ENCODE results near the gene NPTXR.

Gene NPTXR

GRCh38 chr22:38853196-38853651 is 9.4 kb upstream of the NPTXR start:
- peaks cover 0 to 5% (median 2%) of the 10 kb centered on the region in 5 experiments for H3K27me3 ChIP-seq (replicated peaks in 2 of 5; ENCODE audit: control insufficient read depth in 4 of 5, insufficient read depth in 5 of 5, low read length in 4 of 5)
- H3K9me3 ChIP-seq (ENCODE audit: control extremely low read depth in 1 of 5, control insufficient read depth in 4 of 5, insufficient read depth in 2 of 5, low read depth in 1 of 5, low read length in 4 of 5), result no peaks in the 10 kb centered on the region
- no peak for DNase-seq
- ChIA-PET POLR2A (no interaction called here), CTCF (interaction anchor here (1.0 to 2.8 kb wide), 6 partner anchors 10 to 268 kb away, joined by 4 to 11 read pairs (median 6); partner anchors contain the start of gene NPTXR)
- WGBS (ENCODE audit: insufficient coverage), result 81% methylated on average over 9 of the region's 9 CpGs
- H3K4me1 ChIP-seq (ENCODE audit: control extremely low read depth in 1 of 4, control insufficient read depth in 4 of 4, insufficient read depth in 4 of 4, low read length in 3 of 4), result no peaks in the 10 kb centered on the region
- no peaks in the 10 kb centered on the region for H3K36me3 ChIP-seq (ENCODE audit: control insufficient read depth in 4 of 4, insufficient read depth in 4 of 4, low read length in 3 of 4)
- H3K4me3 ChIP-seq (ENCODE audit: control insufficient read depth in 1 of 7, extremely low read depth in 1 of 7, insufficient read depth in 4 of 7, low read depth in 2 of 7, low read length in 6 of 7), result no peak overlapping the region
- no peak overlapping the region for H3K27ac ChIP-seq (ENCODE audit: insufficient read depth in 1 of 2, low read depth in 1 of 2, low read length in 2 of 2, poor library complexity in 1 of 2, severe bottlenecking in 2 of 2)

- POLR2A ChIA-PET, result no interaction called here
- no peak overlapping the region for H3K4me3 ChIP-seq (ENCODE audit: control insufficient read depth in 1 of 7, extremely low read depth in 1 of 7, insufficient read depth in 4 of 7, low read depth in 2 of 7, low read length in 6 of 7)
Measured at GRCh38 chr22:38852522-38852921, 8.7 kb upstream of the NPTXR start.

GRCh38 chr22:38850941-38851849 is 7.4 kb upstream of the NPTXR start:
- 79% methylated on average over 14 of the region's 15 CpGs for WGBS (ENCODE audit: insufficient coverage)
- no peaks in the 10 kb centered on the region for H3K9me3 ChIP-seq (ENCODE audit: control extremely low read depth in 1 of 5, control insufficient read depth in 4 of 5, insufficient read depth in 2 of 5, low read depth in 1 of 5, low read length in 4 of 5)
- DNase-seq, result no peak
- H3K36me3 ChIP-seq (ENCODE audit: control insufficient read depth in 4 of 4, insufficient read depth in 4 of 4, low read length in 3 of 4), result no peaks in the 10 kb centered on the region
- POLR2A ChIA-PET, result no interaction called here
- H3K27ac ChIP-seq (ENCODE audit: insufficient read depth in 1 of 2, low read depth in 1 of 2, low read length in 2 of 2, poor library complexity in 1 of 2, severe bottlenecking in 2 of 2), result no peak overlapping the region
- no peak overlapping the region for H3K4me3 ChIP-seq (ENCODE audit: control insufficient read depth in 1 of 7, extremely low read depth in 1 of 7, insufficient read depth in 4 of 7, low read depth in 2 of 7, low read length in 6 of 7)
- H3K4me1 ChIP-seq (ENCODE audit: control extremely low read depth in 1 of 4, control insufficient read depth in 4 of 4, insufficient read depth in 4 of 4, low read length in 3 of 4), result no peaks in the 10 kb centered on the region
- CTCF ChIA-PET, result interaction anchor here (0.6 to 2.0 kb wide), 7 partner anchors 8 to 126 kb away, joined by 3 to 10 read pairs (median 3); partner anchors contain the start of gene NPTXR
- H3K27me3 ChIP-seq (replicated peaks in 2 of 5; ENCODE audit: control insufficient read depth in 4 of 5, insufficient read depth in 5 of 5, low read length in 4 of 5), result peaks cover 0 to 5% (median 2%) of the 10 kb centered on the region in 5 experiments

More at GRCh38 chr22:38852522-38852921, 8.7 kb upstream of the NPTXR start:
- no peak overlapping the region for H3K27ac ChIP-seq (ENCODE audit: insufficient read depth in 1 of 2, low read depth in 1 of 2, low read length in 2 of 2, poor library complexity in 1 of 2, severe bottlenecking in 2 of 2)
- H3K27me3 ChIP-seq (replicated peaks in 2 of 5; ENCODE audit: control insufficient read depth in 4 of 5, insufficient read depth in 5 of 5, low read length in 4 of 5), result peaks cover 0 to 5% (median 2%) of the 10 kb centered on the region in 5 experiments
- no peaks in the 10 kb centered on the region for H3K4me1 ChIP-seq (ENCODE audit: control extremely low read depth in 1 of 4, control insufficient read depth in 4 of 4, insufficient read depth in 4 of 4, low read length in 3 of 4)
- H3K36me3 ChIP-seq (ENCODE audit: control insufficient read depth in 4 of 4, insufficient read depth in 4 of 4, low read length in 3 of 4), result no peaks in the 10 kb centered on the region
- no CpG with 5 or more reads among the region's 1 CpG for WGBS (ENCODE audit: insufficient coverage)
- DNase-seq, result no peak
- no peaks in the 10 kb centered on the region for H3K9me3 ChIP-seq (ENCODE audit: control extremely low read depth in 1 of 5, control insufficient read depth in 4 of 5, insufficient read depth in 2 of 5, low read depth in 1 of 5, low read length in 4 of 5)
- CTCF ChIA-PET, result interaction anchor here (1.0 to 2.8 kb wide), 6 partner anchors 9 to 269 kb away, joined by 4 to 11 read pairs (median 6); partner anchors contain the start of gene NPTXR

GRCh38 chr22:38850399-38850798 is 6.6 kb upstream of the NPTXR start:
- ChIA-PET POLR2A (no interaction called here), CTCF (interaction anchor here (0.6 to 2.0 kb wide), 6 partner anchors 11 to 126 kb away, joined by 3 to 10 read pairs (median 3); no protein-coding TSS in a partner anchor)
- Histone ChIP-seq H3K4me3 (ENCODE audit: control insufficient read depth in 1 of 7, extremely low read depth in 1 of 7, insufficient read depth in 4 of 7, low read depth in 2 of 7, low read length in 6 of 7) (no peak overlapping the region), H3K9me3 (ENCODE audit: control extremely low read depth in 1 of 5, control insufficient read depth in 4 of 5, insufficient read depth in 2 of 5, low read depth in 1 of 5, low read length in 4 of 5) (no peaks in the 10 kb centered on the region), H3K36me3 (ENCODE audit: control insufficient read depth in 4 of 4, insufficient read depth in 4 of 4, low read length in 3 of 4) (no peaks in the 10 kb centered on the region), H3K27ac (ENCODE audit: insufficient read depth in 1 of 2, low read depth in 1 of 2, low read length in 2 of 2, poor library complexity in 1 of 2, severe bottlenecking in 2 of 2) (no peak overlapping the region), H3K27me3 (replicated peaks in 2 of 5; ENCODE audit: control insufficient read depth in 4 of 5, insufficient read depth in 5 of 5, low read length in 4 of 5) (peaks cover 0 to 9% (median 5%) of the 10 kb centered on the region in 5 experiments), H3K4me1 (ENCODE audit: control extremely low read depth in 1 of 4, control insufficient read depth in 4 of 4, insufficient read depth in 4 of 4, low read length in 3 of 4) (no peaks in the 10 kb centered on the region)
- DNase-seq, result no peak
- 92% methylated on average over 2 of the region's 2 CpGs for WGBS (ENCODE audit: insufficient coverage)

GRCh38 chr22:38849811-38850210 is 6.0 kb upstream of the NPTXR start:
- H3K27ac ChIP-seq (ENCODE audit: insufficient read depth in 1 of 2, low read depth in 1 of 2, low read length in 2 of 2, poor library complexity in 1 of 2, severe bottlenecking in 2 of 2), result no peak overlapping the region
- POLR2A ChIA-PET, result no interaction called here
- DNase-seq, result no peak
- H3K27me3 ChIP-seq (replicated peaks in 2 of 5; ENCODE audit: control insufficient read depth in 4 of 5, insufficient read depth in 5 of 5, low read length in 4 of 5), result peaks cover 0 to 15% (median 11%) of the 10 kb centered on the region in 5 experiments
- H3K4me1 ChIP-seq (ENCODE audit: control extremely low read depth in 1 of 4, control insufficient read depth in 4 of 4, insufficient read depth in 4 of 4, low read length in 3 of 4), result no peaks in the 10 kb centered on the region
- H3K9me3 ChIP-seq (ENCODE audit: control extremely low read depth in 1 of 5, control insufficient read depth in 4 of 5, insufficient read depth in 2 of 5, low read depth in 1 of 5, low read length in 4 of 5), result no peaks in the 10 kb centered on the region
- no peak overlapping the region for H3K4me3 ChIP-seq (ENCODE audit: control insufficient read depth in 1 of 7, extremely low read depth in 1 of 7, insufficient read depth in 4 of 7, low read depth in 2 of 7, low read length in 6 of 7)
- no peaks in the 10 kb centered on the region for H3K36me3 ChIP-seq (ENCODE audit: control insufficient read depth in 4 of 4, insufficient read depth in 4 of 4, low read length in 3 of 4)
- CTCF ChIA-PET, result interaction anchor here (1.4 kb wide), 1 partner anchor 81 kb away, joined by 3 read pairs; no protein-coding TSS in a partner anchor
- 84% methylated on average over 6 of the region's 6 CpGs for WGBS (ENCODE audit: insufficient coverage)

GRCh38 chr22:38846412-38846811 is 2.6 kb upstream of the NPTXR start:
- H3K4me1 ChIP-seq (ENCODE audit: control extremely low read depth in 1 of 4, control insufficient read depth in 4 of 4, insufficient read depth in 4 of 4, low read length in 3 of 4), result peaks cover 0 to 15% (median 9%) of the 10 kb centered on the region in 4 experiments
- CTCF ChIA-PET, result interaction anchor here (1.7 kb wide), 1 partner anchor 11 kb away, joined by 6 read pairs; no protein-coding TSS in a partner anchor
- H3K9me3 ChIP-seq (ENCODE audit: control extremely low read depth in 1 of 5, control insufficient read depth in 4 of 5, insufficient read depth in 2 of 5, low read depth in 1 of 5, low read length in 4 of 5), result no peaks in the 10 kb centered on the region
- H3K27ac ChIP-seq (ENCODE audit: insufficient read depth in 1 of 2, low read depth in 1 of 2, low read length in 2 of 2, poor library complexity in 1 of 2, severe bottlenecking in 2 of 2), result no peak overlapping the region
- POLR2A ChIA-PET, result no interaction called here
- H3K36me3 ChIP-seq (ENCODE audit: control insufficient read depth in 4 of 4, insufficient read depth in 4 of 4, low read length in 3 of 4), result no peaks in the 10 kb centered on the region
- WGBS (ENCODE audit: insufficient coverage), result no CpG with 5 or more reads among the region's 1 CpG
- peaks cover 0 to 37% (median 35%) of the 10 kb centered on the region in 5 experiments for H3K27me3 ChIP-seq (replicated peaks in 2 of 5; ENCODE audit: control insufficient read depth in 4 of 5, insufficient read depth in 5 of 5, low read length in 4 of 5)
- no peak for DNase-seq
- no peak overlapping the region for H3K4me3 ChIP-seq (ENCODE audit: control insufficient read depth in 1 of 7, extremely low read depth in 1 of 7, insufficient read depth in 4 of 7, low read depth in 2 of 7, low read length in 6 of 7)
